Natural killer cell (primary cell): ENCODE data around the gene CCDC33. TPM values are rescaled to one million over a fixed set of nuclear protein-coding genes. Genes with fewer than 3 reads are reported as not detected.

Source experiments
- ATAC-seq, 3 donors: fragments of 150-1000 bp in 2 of 3; fragments of 200-7000 bp in 1 of 3; cut with Tn5 transposase; 1 replicate in 1 of 3; 2 replicates in 2 of 3; pipeline ENCODE4 v1.10.0; 2021; ENCODE audit warnings: mild to moderate bottlenecking in 2 of 3, moderate library complexity in 2 of 3
- DNase-seq, 2 donors: peaks; one replicate each; pipeline versions ENCODE4 v3.0.0 to v3.0.0-alpha.2; 2013 to 2021; ENCODE audit warnings: mixed read lengths in 1 of 2
- H3K27ac ChIP-seq: one replicate; pipeline ENCODE4 v1.5.1; 2013; ENCODE audit warnings: mild to moderate bottlenecking, low read length
- H3K27me3 ChIP-seq: one replicate; pipeline ENCODE4 v1.6.1; 2013; ENCODE audit warnings: low read length; ENCODE audit not compliant: control insufficient read depth, insufficient read depth
- H3K36me3 ChIP-seq: one replicate; pipeline ENCODE4 v1.6.1; 2013; ENCODE audit warnings: low read length; ENCODE audit not compliant: control insufficient read depth, insufficient read depth
- H3K4me1 ChIP-seq: one replicate; pipeline ENCODE4 v1.6.1; 2013; ENCODE audit warnings: low read length; ENCODE audit not compliant: control insufficient read depth, insufficient read depth
- H3K4me3 ChIP-seq: one replicate; pipeline ENCODE4 v1.5.1; 2013; ENCODE audit warnings: low read length
- H3K9me3 ChIP-seq: one replicate; pipeline ENCODE4 v1.6.1; 2013; ENCODE audit warnings: low read length; ENCODE audit not compliant: control insufficient read depth, insufficient read depth
- H3K27ac Mint-ChIP-seq, 2 donors: one replicate each; pipeline ENCODE4 v1.8.0; 2022; ENCODE audit warnings: mild to moderate bottlenecking in 2 of 2, mixed read lengths in 2 of 2, moderate library complexity in 1 of 2
- H3K27me3 Mint-ChIP-seq, 2 donors: one replicate each; pipeline ENCODE4 v1.8.0; 2022; ENCODE audit warnings: low read depth in 2 of 2, mixed read lengths in 2 of 2
- H3K36me3 Mint-ChIP-seq: one replicate; pipeline ENCODE4 v1.8.0; 2022; ENCODE audit warnings: mixed read lengths
- H3K4me1 Mint-ChIP-seq, 2 donors: one replicate each; pipeline ENCODE4 v1.8.0; 2022; ENCODE audit warnings: mixed read lengths in 2 of 2
- H3K4me3 Mint-ChIP-seq: one replicate; pipeline ENCODE4 v1.8.0; 2022; ENCODE audit warnings: mild to moderate bottlenecking, moderate library complexity, mixed read lengths
- H3K9me3 Mint-ChIP-seq, 2 donors: one replicate each; pipeline ENCODE4 v1.8.0; 2022; ENCODE audit warnings: mixed read lengths in 2 of 2
- CTCF ChIP-seq: fragments of 200-600 bp; IDR thresholded peaks from one replicate; pipeline ENCODE4 v1.8.0; 2022; ENCODE audit warnings: antibody characterized with exemption
- WGBS: methylation state at CpG from one replicate; pipeline ENCODE4 v1.1.7; 2013; ENCODE audit warnings: missing lambda C conversion rate; ENCODE audit not compliant: insufficient coverage; 5-methylcytosine and 5-hydroxymethylcytosine counted together
- intact Hi-C: fragments of 100-400 bp; cut with micrococcal nuclease; formaldehyde crosslinking; loops from one replicate; pipeline ENCODE4 v1.14.2; 2022
- total RNA-seq, 4 donors: library from RNA; stranded (reverse); fragments of 120-200 nt in 1 of 4; gene quantifications; one replicate each; pipeline versions ENCODE4 v1.2.3 to v1.2.4, GENCODE V29; 2013 to 2022

The CCDC33 gene
- total RNA-seq, 3 donors from 2014 or later (not counting 1 experiment from before 2014, with no cell fraction given): not detected

- peaks cover 0 to 18% of the 10 kb centered on the region in 2 donors for H3K27me3 Mint-ChIP-seq
Observed at GRCh38 chr15:74253211-74253921, 17.2 kb downstream of the CCDC33 start.

GRCh38 chr15:74257105-74257504 lies 21.0 kb downstream of the CCDC33 start:
- intact Hi-C loops: no loop called here
- WGBS: 81% methylated on average over 6 of the region's 6 CpGs

More at GRCh38 chr15:74253211-74253921, 17.2 kb downstream of the CCDC33 start:
- Mint-ChIP-seq H3K4me1 (no peaks in the 10 kb centered on the region), H3K36me3 (no peaks in the 10 kb centered on the region), H3K9me3 (no peaks in the 10 kb centered on the region), H3K27ac (no peak overlapping the region), H3K4me3 (no peak overlapping the region)
- H3K9me3 ChIP-seq: no peaks in the 10 kb centered on the region
- intact Hi-C loops: no loop called here
- ATAC-seq (no peak), DNase-seq (no peak)
- no peaks in the 10 kb centered on the region for H3K27me3 ChIP-seq
- no peaks in the 10 kb centered on the region for H3K36me3 ChIP-seq
- no peak for TF ChIP-seq CTCF
- H3K4me1 ChIP-seq: no peaks in the 10 kb centered on the region
- no peak overlapping the region for H3K4me3 ChIP-seq
- WGBS: 65% methylated on average over 6 of the region's 7 CpGs
- no peak overlapping the region for H3K27ac ChIP-seq

GRCh38 chr15:74257623-74258022 lies 21.5 kb downstream of the CCDC33 start:
- no peak for TF ChIP-seq CTCF
- no peak overlapping the region for H3K27ac ChIP-seq
- WGBS: 78% methylated on average over 1 of the region's 1 CpG
- intact Hi-C loops: no loop called here
- no peak overlapping the region for H3K4me3 Mint-ChIP-seq
- DNase-seq (no peak), ATAC-seq (no peak)
- no peaks in the 10 kb centered on the region for H3K9me3 ChIP-seq
- H3K36me3 ChIP-seq: no peaks in the 10 kb centered on the region
- H3K4me1 Mint-ChIP-seq: no peaks in the 10 kb centered on the region
- no peak overlapping the region for H3K4me3 ChIP-seq
- no peaks in the 10 kb centered on the region for H3K9me3 Mint-ChIP-seq
- no peaks in the 10 kb centered on the region for H3K27me3 ChIP-seq
- no peaks in the 10 kb centered on the region for H3K36me3 Mint-ChIP-seq
- H3K27ac Mint-ChIP-seq: no peak overlapping the region
- H3K4me1 ChIP-seq: no peaks in the 10 kb centered on the region
- peaks cover 5 to 16% of the 10 kb centered on the region in 2 donors for H3K27me3 Mint-ChIP-seq

More at GRCh38 chr15:74257105-74257504, 21.0 kb downstream of the CCDC33 start:
- ATAC-seq (no peak), DNase-seq (no peak)
- Histone ChIP-seq H3K36me3 (no peaks in the 10 kb centered on the region), H3K27ac (no peak overlapping the region), H3K27me3 (no peaks in the 10 kb centered on the region), H3K4me3 (no peak overlapping the region), H3K4me1 (no peaks in the 10 kb centered on the region), H3K9me3 (no peaks in the 10 kb centered on the region)
- no peaks in the 10 kb centered on the region for H3K4me1 Mint-ChIP-seq
- H3K4me3 Mint-ChIP-seq: no peak overlapping the region
- no peak overlapping the region for H3K27ac Mint-ChIP-seq
- H3K36me3 Mint-ChIP-seq: no peaks in the 10 kb centered on the region
- H3K9me3 Mint-ChIP-seq: no peaks in the 10 kb centered on the region
- H3K27me3 Mint-ChIP-seq: peaks cover 0 to 16% of the 10 kb centered on the region in 2 donors
- TF ChIP-seq CTCF: no peak
